VCaP (cell line): ENCODE measurements around the gene NPVF.

ENCODE experiments used
- H3K27ac ChIP-seq: fragments of 450-650 bp; 2 replicates; pipeline ENCODE4 v1.5.1; 2017
- TF ChIP-seq, protein P1 (sequence below): fragments of 450-650 bp; conservative IDR thresholded peaks from 2 replicates; pipeline ENCODE4 v1.5.1; 2017; ENCODE audit warnings: mild to moderate bottlenecking, moderate library complexity

The NPVF gene

GRCh38 chr7:25187932-25188331 lies 40.4 kb downstream of the NPVF start:
- TF ChIP-seq, protein P1, sequence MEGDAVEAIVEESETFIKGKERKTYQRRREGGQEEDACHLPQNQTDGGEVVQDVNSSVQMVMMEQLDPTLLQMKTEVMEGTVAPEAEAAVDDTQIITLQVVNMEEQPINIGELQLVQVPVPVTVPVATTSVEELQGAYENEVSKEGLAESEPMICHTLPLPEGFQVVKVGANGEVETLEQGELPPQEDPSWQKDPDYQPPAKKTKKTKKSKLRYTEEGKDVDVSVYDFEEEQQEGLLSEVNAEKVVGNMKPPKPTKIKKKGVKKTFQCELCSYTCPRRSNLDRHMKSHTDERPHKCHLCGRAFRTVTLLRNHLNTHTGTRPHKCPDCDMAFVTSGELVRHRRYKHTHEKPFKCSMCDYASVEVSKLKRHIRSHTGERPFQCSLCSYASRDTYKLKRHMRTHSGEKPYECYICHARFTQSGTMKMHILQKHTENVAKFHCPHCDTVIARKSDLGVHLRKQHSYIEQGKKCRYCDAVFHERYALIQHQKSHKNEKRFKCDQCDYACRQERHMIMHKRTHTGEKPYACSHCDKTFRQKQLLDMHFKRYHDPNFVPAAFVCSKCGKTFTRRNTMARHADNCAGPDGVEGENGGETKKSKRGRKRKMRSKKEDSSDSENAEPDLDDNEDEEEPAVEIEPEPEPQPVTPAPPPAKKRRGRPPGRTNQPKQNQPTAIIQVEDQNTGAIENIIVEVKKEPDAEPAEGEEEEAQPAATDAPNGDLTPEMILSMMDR = no peak
- H3K27ac ChIP-seq = no peak overlapping the region

DNA sequence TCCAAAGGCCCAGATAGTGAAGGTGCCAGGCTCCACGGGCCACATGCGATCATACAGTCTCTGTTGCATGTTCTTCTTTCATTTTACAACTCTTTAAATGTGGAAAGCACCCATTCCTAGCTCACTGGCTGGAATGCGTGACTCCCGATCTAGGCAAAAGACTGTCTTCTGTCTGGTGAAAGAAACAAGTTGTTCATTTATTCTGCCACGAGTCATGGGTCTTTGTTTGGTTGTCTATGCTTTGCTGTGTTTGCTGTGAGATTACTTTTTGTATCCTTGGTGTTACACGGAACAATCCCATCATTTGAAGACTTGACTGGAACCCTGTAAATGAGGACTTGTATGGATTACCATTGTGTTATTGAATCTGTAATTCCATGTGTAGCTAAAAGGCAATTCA lies 41.9 kb downstream of the NPVF start:
- no peak overlapping the region for H3K27ac ChIP-seq
- TF ChIP-seq, protein P1 = no peak

DNA sequence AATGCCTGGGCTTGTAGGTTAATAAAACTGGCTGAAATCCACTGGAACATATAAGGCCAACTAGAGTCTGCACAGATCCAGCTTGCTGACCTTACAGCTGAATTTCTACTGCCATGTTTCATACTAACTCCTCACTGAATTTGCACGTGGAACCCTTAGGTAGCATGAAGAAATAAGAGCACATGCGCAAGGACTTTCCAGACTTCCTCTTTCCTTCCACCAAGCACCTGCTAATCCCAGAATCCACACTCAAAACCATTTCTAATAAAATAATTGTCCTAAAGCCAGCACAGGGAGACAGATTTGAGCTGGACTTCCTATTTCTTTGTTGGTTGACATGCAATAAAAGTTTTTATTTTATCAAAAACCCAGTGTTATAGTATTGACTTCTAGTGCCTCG lies 46.8 kb downstream of the NPVF start:
- no peak overlapping the region for H3K27ac ChIP-seq
- TF ChIP-seq, protein P1 = no peak

DNA sequence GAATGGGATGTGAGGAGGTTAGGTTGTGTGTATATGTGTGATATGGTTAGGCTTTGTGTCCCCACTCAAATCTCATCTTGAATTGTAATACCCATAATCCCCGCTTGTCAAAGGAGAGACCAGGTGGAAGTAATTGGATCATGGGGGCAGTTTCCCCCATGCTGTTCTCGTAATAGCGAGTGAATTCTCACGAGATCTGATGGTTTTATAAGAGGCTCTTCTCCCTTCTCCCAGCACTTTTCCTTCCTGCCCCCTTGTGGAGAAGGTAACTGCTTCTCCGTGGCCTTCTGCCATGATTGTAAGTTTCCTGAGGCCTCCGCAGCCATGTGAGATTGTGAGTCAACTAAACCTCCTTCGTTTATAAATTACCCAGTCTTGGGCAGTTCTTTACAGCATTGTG lies 47.3 kb downstream of the NPVF start:
- TF ChIP-seq, protein P1 = no peak
- H3K27ac ChIP-seq = peak overlapping the region; percentile 63; the same call in 1 of the 2 replicates

DNA sequence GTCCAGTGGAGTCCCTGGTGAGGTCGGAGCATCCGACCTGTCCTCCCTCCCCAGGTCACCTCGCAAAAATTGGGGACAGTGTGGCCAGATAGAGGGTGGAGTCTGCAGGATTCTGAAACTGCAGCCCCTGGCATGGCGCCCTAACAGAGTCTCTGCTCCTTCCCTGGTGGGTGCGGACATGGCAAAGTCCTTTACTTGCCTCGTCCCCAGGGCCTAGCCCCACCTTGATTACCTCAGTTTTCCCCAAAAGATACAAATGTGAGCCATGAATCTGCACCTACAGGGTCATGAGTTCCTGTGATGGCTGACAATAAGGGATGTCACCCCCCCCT lies 47.7 kb downstream of the NPVF start:
- peak overlapping the region; percentile 63; the same call in 1 of the 2 replicates for H3K27ac ChIP-seq
- TF ChIP-seq, protein P1 = peak; percentile 52

- TF ChIP-seq, protein P1 = peak; percentile 94
- peak overlapping the region; percentile 63; the same call in 1 of the 2 replicates for H3K27ac ChIP-seq
Observed at GRCh38 chr7:25179771-25180591, 48.3 kb downstream of the NPVF start.

DNA sequence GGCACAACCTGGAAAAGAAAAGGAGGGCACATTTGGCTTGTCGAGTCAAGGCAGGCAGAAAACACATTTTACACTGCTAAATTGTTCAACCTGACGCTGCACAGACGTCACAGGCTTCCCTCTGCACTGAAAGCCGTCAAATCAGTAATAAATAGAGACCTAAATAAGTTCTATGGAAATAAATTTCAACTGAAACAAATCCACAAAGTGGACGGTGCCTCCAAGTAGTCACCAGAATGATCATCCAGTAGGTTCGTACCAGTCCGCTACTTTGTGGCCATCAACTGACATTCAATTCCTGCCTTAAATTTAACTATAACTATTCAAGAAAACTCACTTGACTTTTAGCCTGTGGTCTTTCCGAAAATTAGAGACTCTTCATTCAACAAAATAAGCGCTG lies 49.0 kb downstream of the NPVF start:
- H3K27ac ChIP-seq = peak overlapping the region; percentile 63; the same call in 1 of the 2 replicates
- TF ChIP-seq, protein P1 = no peak
